Brain microvascular endothelial cell (primary cell): ENCODE results near the gene LZTR1.
"Not testable (repeated sequence)": the region's sequence is repeated elsewhere in the genome, so short reads cannot be mapped to it uniquely, and the experiment has no call there.

Experiments used
- DNase-seq: peaks from one replicate; pipeline ENCODE4 v3.0.0-alpha.2; 2020
- H3K27ac ChIP-seq: fragments of 250-450 bp; sonication (Bioruptor Pico); 2 replicates; pipeline ENCODE4 v1.5.1; 2020; ENCODE audit warnings: mild to moderate bottlenecking, moderate library complexity
- H3K27me3 ChIP-seq: fragments of 250-450 bp; sonication (Bioruptor Pico); replicated peaks from 2 replicates; pipeline ENCODE4 v1.5.1; 2020; ENCODE audit warnings: mild to moderate bottlenecking
- H3K36me3 ChIP-seq: fragments of 250-450 bp; sonication (Bioruptor Pico); replicated peaks from 2 replicates; pipeline ENCODE4 v1.5.1; 2020; ENCODE audit warnings: mild to moderate bottlenecking
- H3K4me3 ChIP-seq: 2 replicates; pipeline ENCODE4 v1.5.1; 2011; ENCODE audit warnings: low read depth, mild to moderate bottlenecking, control low read depth, low read length, moderate library complexity
- CTCF ChIP-seq: IDR thresholded peaks from 2 replicates; pipeline ENCODE4 v1.5.1; 2011; ENCODE audit warnings: low read depth, mild to moderate bottlenecking, moderate library complexity, low read length, control low read depth, inconsistent platforms; ENCODE audit errors: missing control alignments
- in situ Hi-C: cut with HindIII; loops from 2 replicates; pipeline ENCODE4 v1.10.0; 2017; ENCODE audit warnings: low sequenced_read_pairs, low pct_ligation_motif_present

Gene LZTR1

GRCh38 chr22:20981787-20982562 lies at the start of gene LZTR1:
TSS of gene LZTR1 (plus strand) at chr22:20982297. CDS start at chr22:20982372, 75 bp downstream.
- Histone ChIP-seq H3K27me3 (no peaks in the 10 kb centered on the region), H3K36me3 (peaks cover 24% of the 10 kb centered on the region), H3K27ac (peak within 1 kb of the TSS; percentile 94), H3K4me3 (peak within 1 kb of the TSS; percentile 92)
- TF ChIP-seq CTCF: peak; percentile 77
- in situ Hi-C loops: no loop called here
- DNase-seq: peak; percentile 57

- in situ Hi-C loops: no loop called here
- H3K27me3 ChIP-seq: no peaks in the 10 kb centered on the region
- no peak for TF ChIP-seq CTCF
- H3K27ac ChIP-seq: no peak overlapping the region
- H3K36me3 ChIP-seq: peaks cover 21% of the 10 kb centered on the region
- H3K4me3 ChIP-seq: no peak overlapping the region
- no peak for DNase-seq
Observed at GRCh38 chr22:20933910-20934309, 48.2 kb upstream of the LZTR1 start.

- DNase-seq, H3K4me3 ChIP-seq, in situ Hi-C loops, H3K27ac ChIP-seq, H3K27me3 ChIP-seq: not testable (repeated sequence)
- peaks cover 21% of the 10 kb centered on the region for H3K36me3 ChIP-seq
Observed at GRCh38 chr22:20935049-20935448, 47.0 kb upstream of the LZTR1 start.

GRCh38 chr22:20935780-20936539 lies 46.1 kb upstream of the LZTR1 start:
- H3K4me3 ChIP-seq, in situ Hi-C loops, H3K27me3 ChIP-seq, H3K27ac ChIP-seq, DNase-seq: not testable (repeated sequence)
- peaks cover 21% of the 10 kb centered on the region for H3K36me3 ChIP-seq

GRCh38 chr22:20937031-20937793 lies 44.9 kb upstream of the LZTR1 start:
- Histone ChIP-seq H3K36me3 (peaks cover 21% of the 10 kb centered on the region), H3K27me3 (no peaks in the 10 kb centered on the region), H3K4me3 (no peak overlapping the region), H3K27ac (no peak overlapping the region)
- in situ Hi-C loops: no loop called here
- no peak for TF ChIP-seq CTCF
- no peak for DNase-seq

- Histone ChIP-seq H3K27ac (no peak overlapping the region), H3K27me3 (no peaks in the 10 kb centered on the region), H3K4me3 (no peak overlapping the region), H3K36me3 (peaks cover 21% of the 10 kb centered on the region)
- no peak for DNase-seq
- in situ Hi-C loops: no loop called here
- no peak for TF ChIP-seq CTCF
Observed at GRCh38 chr22:20937794-20938671, 44.1 kb upstream of the LZTR1 start.

GRCh38 chr22:20939457-20940185 lies 42.5 kb upstream of the LZTR1 start:
- H3K36me3 ChIP-seq: peaks cover 14% of the 10 kb centered on the region
- H3K4me3 ChIP-seq, H3K27ac ChIP-seq, in situ Hi-C loops, H3K27me3 ChIP-seq, DNase-seq: not testable (repeated sequence)
